HG03135 (cell line): Measurements from ENCODE around the gene PRR35.

ENCODE experiments used
- ATAC-seq: cut with Tn5 transposase; IDR thresholded peaks from one replicate; pipeline ENCODE4 v1.9.1; 2021; ENCODE audit warnings: mild to moderate bottlenecking, moderate library complexity; ENCODE audit not compliant: unreplicated experiment

The PRR35 gene

DNA sequence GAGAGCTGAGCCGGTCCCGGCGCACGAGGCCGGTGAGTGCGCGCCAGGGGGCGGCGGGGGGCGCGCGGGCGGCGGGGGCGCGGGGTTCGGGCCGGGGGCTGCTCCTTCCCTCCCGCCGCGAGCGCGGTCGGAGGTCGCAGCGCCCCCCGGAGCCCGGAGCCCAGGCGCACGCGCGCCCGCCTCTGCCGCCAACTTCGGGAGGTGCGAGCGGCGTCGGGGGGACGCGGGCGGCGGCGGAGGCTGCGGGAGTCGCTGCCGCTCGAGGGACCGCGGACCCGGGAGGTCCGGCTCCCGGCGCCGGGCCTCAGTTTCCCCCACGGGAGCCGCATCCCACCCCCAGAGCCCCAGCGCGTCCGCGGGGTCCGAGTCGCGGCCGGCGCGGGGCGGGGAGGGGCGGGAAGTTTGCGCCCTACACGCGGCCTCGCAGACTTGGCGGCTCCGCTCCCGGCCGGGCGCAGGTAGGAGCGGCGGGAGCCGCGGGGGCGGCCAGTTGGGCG lies at the start of gene PRR35:
PRR35 (plus strand) TSS at position 191 of the 497 bp plus-strand sequence. CDS start 2,901 bp downstream, outside the sequence.
- ATAC-seq = no peak

DNA sequence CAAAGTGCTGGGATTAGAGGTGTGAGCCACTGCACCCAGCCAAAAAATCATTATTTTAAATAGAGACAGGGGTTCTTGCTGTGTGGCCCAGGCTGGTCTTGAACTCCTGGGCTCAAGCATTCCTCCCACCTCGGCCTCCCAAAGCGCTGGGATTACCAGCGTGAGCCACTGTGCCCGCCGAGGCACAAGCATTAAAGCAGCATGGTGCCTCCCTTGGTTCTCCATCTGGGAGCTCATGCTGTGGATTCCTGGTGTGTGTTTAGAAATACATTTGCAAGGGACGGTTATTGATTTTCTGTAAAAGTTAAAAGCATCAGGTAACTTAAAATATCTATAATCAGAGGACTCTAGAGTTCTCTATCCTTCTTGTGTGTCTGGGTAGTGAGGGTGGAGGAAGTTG lies 47.4 kb upstream of the PRR35 start:
- ATAC-seq = no peak

DNA sequence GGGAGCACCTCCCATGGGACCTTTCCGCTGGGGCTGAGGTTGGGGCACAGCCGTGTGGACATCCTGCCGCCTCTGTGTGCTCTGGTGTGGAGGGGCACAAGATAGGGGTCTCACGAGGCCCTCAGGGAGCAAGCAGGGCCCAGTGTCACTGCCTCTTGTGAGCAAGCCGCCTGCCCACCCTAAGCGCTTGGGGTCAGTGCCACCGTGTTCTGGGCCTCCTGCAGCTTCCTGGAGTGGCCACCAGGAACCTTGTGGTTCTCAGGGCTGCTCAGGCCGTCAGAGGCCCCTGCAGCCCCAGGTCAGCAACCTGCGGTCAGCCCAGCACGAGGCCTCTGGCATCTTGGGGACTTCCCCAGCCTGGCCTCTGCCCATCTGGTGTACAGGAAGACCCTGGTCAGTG lies 46.2 kb upstream of the PRR35 start:
- ATAC-seq = no peak

DNA sequence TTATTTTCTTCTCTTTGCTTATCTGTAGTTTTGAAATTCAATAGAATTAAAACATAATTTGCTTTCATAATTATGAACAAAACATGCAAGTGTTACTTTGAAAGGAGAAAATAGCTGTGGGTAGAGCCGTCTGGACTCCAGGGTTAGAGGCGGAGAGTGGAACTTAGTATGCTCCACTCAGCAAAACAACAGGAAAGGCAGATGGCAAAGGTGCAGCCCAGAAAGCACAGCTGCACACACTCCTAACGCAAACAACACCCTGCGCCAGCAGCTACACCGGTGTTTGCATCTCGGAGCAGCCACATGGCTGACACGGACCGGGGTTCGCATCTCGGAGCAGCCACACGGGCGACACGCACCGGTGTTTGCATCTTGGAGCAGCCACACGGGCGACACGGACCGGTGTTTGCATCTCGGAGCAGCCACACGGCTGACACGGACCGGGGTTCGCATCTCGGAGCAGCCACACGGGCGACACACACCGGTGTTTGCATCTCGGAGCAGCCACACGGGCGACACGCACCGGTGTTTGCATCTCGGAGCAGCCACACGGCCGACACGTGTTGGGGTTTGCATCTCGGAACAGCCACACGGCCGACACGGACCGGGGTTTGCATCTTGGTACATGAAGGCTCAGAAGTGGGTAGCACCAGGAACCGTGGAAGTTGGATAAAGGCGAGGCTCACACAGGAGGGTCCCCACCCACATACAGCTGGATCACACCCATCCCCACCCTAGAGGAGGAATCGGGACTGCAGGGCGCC lies 44.8 kb upstream of the PRR35 start:
- ATAC-seq = no peak

DNA sequence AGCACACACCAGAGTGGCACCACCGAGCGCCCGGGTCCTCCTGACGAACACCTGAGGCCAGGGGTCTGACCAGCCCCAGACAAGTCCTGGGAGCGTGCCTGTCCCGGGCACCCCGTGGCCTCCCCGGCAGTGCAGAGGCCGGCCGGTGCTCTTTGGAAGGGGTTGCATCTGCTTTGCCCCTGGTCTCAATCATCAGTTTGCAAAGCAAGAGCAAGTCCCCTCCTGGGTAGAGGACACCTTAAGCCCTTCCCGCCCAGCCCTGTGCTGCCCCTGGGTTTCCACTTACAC lies 44.3 kb upstream of the PRR35 start:
- ATAC-seq = no peak

DNA sequence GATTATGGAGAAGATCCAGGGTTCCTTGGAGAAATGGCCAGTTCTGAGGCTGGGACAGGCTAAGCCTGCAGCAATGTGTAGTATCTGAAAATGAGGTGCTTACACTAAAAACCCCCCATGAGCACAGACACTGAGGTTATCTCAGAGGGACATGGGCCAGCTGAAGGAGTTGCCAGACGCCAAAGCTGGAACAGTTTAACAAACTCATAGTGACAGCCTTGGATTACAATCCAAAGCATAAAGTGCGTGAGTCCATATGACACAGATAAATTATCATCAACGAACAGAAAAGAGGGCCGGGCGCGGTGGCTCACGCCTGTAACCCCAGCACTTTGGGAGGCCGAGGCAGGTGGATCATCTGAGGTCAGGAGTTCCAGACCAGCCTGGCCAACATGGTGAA lies 43.9 kb upstream of the PRR35 start:
- no peak for ATAC-seq

DNA sequence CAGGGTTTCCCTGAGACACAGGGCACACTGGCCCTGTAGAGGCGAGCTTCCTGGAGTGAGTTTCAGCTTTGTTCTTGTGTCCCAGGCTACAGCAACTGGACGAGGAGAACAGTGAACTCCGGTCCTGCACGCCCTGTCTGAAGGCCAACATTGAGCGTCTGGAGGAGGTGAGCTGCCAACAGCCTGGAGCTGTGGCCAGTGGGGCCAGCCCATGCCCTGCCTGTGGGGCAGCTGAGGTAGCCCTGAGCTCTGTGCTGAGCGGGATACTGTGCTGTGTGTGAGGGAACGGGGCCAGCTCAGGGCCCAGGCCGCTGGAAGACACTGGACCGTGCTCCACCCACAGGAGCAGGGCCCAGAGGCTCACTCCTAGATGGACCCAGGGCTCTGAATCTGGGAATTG lies 41.3 kb upstream of the PRR35 start:
- no peak for ATAC-seq

DNA sequence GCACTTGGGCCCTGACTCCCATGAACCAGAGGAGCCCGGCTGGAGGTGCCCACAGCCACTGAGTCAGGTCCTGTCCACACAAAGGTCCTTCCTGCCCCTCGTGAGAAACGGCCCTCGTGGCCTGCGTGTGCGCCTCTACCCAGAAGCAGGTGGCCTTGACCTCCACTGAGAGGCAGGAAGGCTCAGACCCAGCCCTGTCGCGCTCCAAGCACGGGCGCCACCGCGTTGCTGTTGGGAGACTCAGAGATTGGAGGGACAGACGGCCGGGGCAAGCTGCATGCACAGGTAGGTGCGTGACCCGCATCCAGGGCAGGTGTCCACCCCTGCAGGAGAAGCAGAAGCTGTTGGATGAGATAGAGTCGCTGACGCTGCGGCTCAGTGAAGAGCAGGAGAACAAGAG lies 40.8 kb upstream of the PRR35 start:
- ATAC-seq = no peak

DNA sequence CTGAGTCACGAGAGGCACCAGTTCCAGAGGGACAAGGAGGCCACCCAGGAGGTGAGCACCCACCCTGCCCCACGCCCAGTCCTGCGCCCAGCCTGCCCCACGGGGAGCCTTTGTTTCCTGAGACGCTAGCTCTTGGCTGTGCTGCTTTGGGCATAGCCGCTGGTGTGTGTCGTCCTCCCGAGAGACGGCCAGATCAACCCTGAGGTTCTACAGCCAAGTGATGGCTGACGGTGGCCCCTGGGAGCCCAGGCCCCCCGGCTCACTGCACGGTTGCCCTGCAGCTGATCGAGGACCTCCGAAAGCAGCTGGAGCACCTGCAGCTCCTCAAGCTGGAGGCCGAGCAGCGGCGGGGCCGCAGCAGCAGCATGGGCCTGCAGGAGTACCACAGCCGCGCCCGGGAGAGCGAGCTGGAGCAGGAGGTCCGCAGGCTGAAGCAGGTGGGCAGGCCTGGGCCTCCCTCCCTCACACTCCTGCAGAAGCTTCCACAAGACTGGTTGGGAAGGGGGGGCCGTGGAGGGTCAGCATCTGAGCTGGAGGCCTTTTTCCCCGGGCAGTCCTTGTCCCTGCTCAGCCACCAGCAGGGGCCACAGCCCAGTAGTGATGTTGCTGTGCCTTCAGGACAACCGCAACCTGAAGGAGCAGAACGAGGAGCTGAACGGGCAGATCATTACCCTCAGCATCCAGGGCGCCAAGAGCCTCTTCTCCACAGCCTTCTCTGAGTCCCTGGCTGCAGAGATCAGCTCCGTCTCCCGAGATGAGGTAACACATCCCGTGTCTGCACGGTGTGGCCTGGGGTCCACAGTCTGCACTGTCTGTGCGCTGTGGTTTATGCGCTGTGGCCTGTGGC lies 40.1 kb upstream of the PRR35 start:
- ATAC-seq = no peak

DNA sequence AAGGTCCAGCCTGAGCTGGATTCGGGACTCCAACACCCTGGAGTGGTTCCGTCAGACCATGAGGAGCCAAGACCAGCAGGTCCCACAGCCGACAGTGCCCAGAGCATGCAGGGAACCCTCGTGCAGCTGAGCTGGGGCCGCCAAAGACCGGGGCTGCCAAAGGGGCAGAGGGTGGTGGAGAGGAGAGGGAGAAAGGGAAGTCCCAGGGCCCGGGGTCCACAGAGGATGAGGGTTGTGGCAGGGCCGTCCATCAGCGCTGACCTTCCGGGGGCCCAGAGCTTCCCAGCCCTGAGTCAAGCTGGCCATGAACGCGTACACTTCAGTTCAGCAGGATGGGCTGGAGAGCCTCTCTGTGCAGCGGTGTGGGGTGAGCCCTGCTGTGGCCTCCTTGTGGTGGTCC lies 39.3 kb upstream of the PRR35 start:
- no peak for ATAC-seq

DNA sequence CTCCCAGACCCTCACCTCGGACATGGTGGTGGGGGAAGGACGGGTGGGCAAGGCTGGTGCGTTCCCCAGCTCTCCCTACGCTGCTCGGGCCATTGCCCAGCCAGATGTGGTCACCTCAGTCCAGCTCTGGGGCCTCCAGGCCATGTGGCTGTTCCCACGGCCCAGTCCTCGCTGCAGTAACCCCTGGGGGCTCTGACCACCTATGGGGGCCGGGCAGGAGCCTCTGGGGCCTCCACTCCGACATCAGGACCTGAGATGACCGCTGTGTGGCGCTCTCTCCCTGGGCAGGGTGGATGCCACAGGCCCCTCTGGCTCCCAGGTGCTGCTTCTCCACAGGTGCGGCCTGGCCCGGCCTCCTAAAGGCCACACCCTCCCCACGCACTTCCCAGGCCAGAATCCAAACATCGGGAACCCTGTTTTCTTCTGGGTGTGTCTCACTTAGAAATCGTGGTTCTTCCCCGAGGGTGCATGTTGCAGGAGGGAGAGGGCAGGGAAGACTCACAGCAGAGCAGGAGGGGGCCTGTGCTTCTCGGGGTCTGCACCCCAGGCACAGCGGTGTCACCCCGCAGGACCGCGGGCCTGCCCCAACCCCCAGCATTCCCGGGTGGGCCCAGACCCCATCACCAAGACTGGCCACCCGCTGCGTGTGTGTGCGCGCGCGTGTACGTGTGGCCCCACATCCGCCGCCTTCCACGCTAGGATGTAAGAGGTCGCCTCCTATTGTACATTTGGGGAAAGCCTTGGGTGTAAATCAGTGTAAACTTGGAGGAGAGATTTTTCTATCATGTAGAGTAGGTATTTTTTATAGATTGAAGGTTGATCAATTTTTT lies 38.6 kb upstream of the PRR35 start:
- ATAC-seq = no peak

DNA sequence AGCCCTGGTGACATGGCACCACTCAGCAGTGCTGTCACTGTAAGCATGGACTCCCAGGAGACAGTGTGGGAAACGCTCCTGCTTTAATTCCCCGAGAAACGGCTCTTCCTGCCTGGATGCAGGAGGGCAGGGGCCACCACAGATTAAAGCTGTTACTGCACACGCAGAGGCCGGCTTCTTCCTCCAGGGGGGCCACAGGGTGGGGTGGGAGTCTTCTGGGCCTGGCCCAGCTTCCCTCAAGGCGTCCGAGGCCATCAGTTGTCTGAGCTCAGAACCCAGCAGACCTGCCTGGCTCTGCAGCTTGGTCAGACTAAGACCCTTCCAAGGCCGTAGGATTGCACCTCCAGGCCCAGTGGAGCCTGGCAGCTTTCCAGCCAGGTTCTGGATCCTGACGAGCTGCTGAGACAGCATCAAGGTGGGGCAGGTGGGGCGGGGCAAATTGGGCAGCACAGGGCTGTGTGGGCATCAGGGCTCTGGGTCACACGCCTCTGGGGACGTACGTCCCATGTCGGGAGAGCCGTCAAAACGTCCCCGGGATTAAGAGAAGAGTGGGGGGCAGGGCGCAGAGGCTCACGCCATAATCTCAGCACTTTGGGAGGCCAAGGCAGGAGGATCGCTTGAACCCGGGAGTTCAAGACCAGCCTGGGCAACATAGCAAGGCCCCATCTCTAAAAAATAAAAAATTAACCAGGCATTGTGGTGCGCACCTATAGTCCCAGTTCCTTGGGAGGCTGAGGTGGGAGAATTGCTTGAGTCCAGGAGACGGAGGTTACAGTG lies 37.7 kb upstream of the PRR35 start:
- no peak for ATAC-seq

DNA sequence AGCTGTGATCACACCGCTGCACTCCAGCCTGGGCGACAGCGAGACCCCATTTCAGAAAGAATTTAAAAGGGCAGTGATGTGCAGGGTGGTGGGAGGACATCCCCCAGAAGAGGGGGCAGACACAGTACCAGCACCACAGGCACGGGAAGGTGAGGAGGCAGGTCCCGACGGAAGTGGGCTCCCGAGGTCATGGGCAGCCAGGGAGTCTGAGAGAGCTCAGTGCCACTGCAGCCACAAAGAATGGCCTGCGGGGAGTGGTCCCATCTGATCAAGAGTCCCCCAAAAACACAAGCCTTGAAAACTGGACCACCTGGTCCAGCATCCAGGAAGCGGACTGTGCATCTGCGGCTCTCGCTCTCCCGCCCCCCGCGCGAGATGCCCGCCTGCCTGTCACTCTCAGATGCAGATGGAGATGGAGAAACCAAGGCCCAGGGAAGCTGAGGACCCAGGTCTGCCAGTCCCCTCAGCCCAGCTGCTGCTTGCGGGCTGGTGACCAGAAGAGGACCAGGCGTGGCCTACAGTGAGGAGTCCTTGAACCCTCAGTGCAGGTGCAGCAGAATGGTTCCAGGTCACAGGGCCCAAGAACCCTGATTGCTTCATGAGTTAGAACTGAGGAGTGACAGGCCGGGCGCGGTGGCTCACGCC lies 37.0 kb upstream of the PRR35 start:
- no peak for ATAC-seq

DNA sequence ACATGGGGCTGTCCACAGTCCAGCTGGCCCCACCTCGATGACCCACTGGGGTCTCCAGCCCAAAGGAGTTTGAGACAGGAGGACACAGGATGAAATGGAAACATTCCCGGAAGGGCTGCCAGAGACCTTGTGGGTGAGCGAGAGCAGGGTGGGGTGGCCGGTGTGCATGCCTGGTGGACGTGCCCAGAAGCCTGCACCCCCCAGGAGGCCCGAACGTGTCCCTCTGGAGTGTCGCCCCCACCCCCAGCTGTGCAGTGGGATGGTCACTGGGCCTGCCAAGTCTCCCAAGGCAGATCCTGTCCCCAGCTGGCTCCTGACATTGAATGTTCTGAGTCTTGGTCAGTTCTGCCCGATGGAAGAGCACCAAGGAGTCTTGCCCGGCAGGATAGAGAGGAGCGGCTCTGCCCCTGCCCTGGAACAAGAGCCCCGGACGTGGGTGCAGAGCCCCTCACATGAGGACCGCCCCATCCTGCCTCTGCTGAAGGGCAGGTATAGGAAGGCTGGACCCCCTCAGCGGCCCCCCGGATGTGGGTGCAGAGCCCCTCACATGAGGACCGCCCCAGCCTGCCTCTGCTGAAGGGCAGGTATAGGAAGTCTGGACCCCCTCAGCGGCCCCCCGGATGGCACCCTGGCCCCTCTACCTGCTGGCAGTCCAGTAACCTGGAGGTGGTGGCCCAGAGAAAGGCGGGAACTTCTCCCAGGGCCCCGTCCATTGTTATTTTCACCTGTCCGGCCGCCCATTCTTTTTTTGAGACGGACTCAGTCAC lies 35.7 kb upstream of the PRR35 start:
- ATAC-seq = no peak

DNA sequence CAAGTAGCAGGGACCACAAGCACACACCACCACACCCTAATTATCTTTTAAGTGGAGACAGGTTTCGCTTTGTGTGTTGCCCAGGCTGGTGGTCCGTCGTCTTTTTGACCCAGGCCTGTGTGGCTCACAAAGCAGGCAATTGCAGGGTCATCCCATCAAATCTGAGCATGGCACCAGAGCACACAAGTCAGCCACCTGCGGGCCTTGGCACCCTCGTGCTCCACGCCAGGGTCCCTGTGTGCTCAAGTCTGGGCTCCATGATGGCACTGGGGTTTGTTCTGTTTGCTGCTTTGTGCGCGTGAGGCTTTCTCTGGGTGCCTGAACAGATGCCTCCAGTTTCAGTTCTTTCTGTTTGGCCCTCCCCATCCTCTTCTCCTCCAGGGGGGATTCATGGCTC lies 35.1 kb upstream of the PRR35 start:
- ATAC-seq = no peak

DNA sequence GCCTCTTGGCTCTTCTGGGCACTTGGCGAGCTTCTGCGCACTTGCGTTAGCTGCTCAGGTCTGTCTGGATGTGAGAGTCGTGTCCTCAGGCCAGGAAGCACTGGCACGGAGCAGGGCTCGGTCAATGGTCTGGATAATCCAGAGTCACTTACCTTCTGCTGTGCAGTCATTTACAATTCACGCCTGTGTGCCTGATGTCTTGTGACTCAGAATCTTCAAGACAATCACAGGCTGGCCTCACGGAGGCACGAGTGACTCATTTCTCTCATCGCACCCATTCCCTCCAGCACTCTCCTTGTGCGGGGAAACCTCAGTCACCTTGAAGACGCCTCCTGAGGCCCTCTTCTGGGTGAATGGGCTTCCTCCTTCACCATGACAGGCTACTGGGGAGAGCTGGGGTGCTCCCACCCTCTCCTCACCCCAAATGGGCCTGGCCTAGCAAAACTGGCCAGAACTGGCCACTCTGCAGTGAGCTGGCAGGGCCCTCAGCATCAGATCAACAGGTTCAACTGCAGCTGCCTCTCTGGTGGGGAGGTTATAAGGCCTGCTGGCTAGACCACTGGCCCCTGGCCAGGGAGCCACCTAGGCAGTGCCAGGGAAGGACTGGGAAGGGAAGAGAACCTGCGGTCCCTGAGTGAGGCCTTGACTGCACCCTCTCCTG lies 34.5 kb upstream of the PRR35 start:
- no peak for ATAC-seq

DNA sequence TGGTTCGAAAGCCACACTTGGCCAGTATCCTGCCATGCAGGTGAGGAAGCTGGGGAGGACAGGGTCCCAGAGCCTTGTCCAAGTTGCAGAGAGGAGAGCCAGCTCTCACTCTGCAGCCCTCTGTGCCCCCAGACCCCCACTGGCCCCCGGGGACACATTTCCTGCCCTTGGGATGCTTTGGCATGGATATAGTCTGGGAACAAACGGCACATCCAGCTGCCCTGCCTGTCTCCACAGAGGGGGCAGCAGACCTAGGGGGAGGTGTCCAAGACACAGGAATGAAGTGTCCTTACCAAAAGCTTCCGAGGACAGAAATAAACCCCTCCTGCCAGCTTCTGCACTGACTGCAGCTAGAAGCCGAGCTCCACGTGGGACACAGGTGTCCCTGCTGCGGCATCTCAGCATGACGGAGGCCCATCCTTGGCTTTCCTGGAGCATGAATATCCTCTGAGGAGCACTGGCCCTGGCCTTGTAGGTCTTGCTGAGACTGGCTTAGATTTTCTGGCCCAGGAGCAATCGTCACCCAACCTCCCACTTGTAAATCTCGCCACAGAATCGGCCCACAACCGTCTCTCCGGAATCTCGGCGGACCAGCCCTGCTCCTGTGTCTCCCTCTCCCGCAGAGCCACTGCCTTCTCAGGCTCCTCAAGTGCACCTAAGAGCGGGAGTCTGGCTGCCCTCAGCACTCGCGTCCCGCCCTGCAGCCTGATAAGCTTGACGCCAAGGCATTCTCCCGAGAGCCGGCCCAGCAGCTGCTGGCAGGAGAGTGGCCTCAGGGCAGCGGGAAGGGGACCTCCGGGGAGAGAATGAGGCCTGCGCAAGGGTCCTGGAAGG lies 33.8 kb upstream of the PRR35 start:
- ATAC-seq = peak; percentile 2
